NCI-H1694 (cell line): Measurements from ENCODE around the gene ZDHHC14.
"Not testable (repeated sequence)": the region's sequence is repeated elsewhere in the genome, so short reads cannot be mapped to it uniquely, and the experiment has no call there.

Source experiments
- DNase-seq: peaks from one replicate; lab custom pipeline; 2025; lab: John Stamatoyannopoulos, UW

Gene ZDHHC14

GRCh38 chr6:157467339-157467738 lies 86.3 kb downstream of the ZDHHC14 start:
- DNase-seq: not testable (repeated sequence)

- no peak for DNase-seq
Observed at GRCh38 chr6:157468054-157468453, 87.1 kb downstream of the ZDHHC14 start.

GRCh38 chr6:157468574-157468973 lies 87.6 kb downstream of the ZDHHC14 start:
- no peak for DNase-seq

- no peak for DNase-seq
Observed at GRCh38 chr6:157469378-157469777, 88.4 kb downstream of the ZDHHC14 start.

GRCh38 chr6:157471077-157471686 lies 90.2 kb downstream of the ZDHHC14 start:
- no peak for DNase-seq

GRCh38 chr6:157471895-157472686 lies 91.1 kb downstream of the ZDHHC14 start:
- no peak for DNase-seq

GRCh38 chr6:157476797-157477196 lies 95.8 kb downstream of the ZDHHC14 start:
- DNase-seq: no peak

GRCh38 chr6:157478926-157479325 lies 97.9 kb downstream of the ZDHHC14 start:
- no peak for DNase-seq

- no peak for DNase-seq
Observed at GRCh38 chr6:157479464-157480303, 98.7 kb downstream of the ZDHHC14 start.

- no peak for DNase-seq
Observed at GRCh38 chr6:157481189-157481864, 100.3 kb downstream of the ZDHHC14 start.

- no peak for DNase-seq
Observed at GRCh38 chr6:157481865-157482249, 100.9 kb downstream of the ZDHHC14 start.

- DNase-seq: no peak
Observed at GRCh38 chr6:157483770-157484169, 102.8 kb downstream of the ZDHHC14 start.

- no peak for DNase-seq
Observed at GRCh38 chr6:157484181-157484580, 103.2 kb downstream of the ZDHHC14 start.

- no peak for DNase-seq
Observed at GRCh38 chr6:157486572-157486971, 105.6 kb downstream of the ZDHHC14 start.

- no peak for DNase-seq
Observed at GRCh38 chr6:157487110-157487773, 106.3 kb downstream of the ZDHHC14 start.

- no peak for DNase-seq
Observed at GRCh38 chr6:157488058-157488457, 107.1 kb downstream of the ZDHHC14 start.

- DNase-seq: no peak
Observed at GRCh38 chr6:157488716-157489118, 107.7 kb downstream of the ZDHHC14 start.

GRCh38 chr6:157490611-157491269 lies 109.8 kb downstream of the ZDHHC14 start:
- no peak for DNase-seq

GRCh38 chr6:157491571-157492232 lies 110.7 kb downstream of the ZDHHC14 start:
- DNase-seq: no peak

GRCh38 chr6:157492249-157492648 lies 111.3 kb downstream of the ZDHHC14 start:
- DNase-seq: no peak

- DNase-seq: no peak
Observed at GRCh38 chr6:157492741-157493140, 111.8 kb downstream of the ZDHHC14 start.
